HuH-7 (cell line): ENCODE data around the gene HRK.

Source experiments
- DNase-seq: peaks from one replicate; pipeline ENCODE4 v3.0.0; 2011; ENCODE audit warnings: low spot score

HRK gene

DNA sequence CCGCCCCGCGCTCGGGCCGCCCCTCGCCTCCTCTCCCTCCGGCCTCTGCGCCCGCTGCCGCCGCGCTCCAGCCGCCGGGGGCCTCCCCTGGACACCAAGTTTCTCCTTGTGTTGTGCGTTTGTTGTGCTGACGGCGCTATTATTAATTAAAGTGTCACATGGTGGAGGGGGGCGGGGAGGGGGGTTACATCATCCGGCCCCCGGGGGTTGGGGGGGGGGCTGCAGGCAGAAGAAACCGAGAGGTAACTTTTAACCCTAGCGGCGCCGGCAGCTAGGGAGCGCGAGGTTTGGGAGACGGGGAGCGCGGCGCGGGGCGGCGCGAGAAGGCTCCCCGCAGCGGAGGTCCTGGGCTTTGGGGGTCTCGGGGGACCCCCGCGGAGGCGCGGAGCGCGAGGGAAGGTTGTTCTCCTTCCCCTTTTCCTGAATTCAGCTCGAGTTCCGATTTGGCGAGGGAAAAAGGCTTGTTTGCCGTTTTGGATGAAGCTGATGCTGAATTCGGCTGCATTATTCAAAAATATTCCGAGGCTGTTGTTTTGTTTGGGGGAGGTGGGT, at the start of gene HRK:
TSS of gene HRK (minus strand) at position 117 of the 552 bp plus-strand sequence. CDS start 134 bp downstream, outside the sequence.
- DNase-seq: peak; percentile 49

DNA sequence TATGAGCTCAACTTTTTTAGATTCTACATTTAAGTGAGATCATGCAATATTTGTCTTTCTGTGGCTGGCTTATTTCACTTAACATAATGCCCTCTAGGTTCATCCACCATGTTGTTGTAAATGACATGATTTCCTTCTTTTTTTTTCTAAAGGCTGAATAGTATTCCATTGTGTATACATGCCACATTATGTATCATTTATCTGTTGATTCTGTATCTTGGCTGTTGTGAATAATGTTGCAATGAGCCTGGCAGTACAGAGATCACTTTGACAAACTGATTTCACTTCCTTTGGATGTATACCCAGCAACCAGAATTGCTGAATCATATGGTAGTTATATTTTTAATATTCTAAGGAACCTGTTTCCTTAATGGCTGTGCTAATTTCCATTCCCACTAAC, 48.6 kb upstream of the HRK start:
- DNase-seq: no peak

DNA sequence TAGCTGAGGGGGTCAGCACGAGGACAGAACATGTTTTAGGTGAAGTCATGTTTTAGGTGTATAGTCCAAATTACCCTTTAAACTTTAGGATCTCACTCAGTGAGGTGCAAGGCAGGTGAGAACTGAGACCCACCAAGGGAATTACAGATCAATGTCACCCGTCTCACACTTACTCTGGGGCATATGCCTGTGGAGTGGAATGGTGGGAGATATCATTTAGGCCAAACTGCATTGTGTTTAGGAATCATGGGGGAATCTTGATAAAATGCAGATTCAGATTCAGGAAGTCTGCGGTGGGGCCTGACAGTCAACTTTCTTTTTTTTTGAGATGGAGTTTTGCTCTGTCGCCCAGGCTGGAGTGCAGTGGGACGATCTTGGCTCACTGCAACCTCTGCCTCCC, 47.3 kb upstream of the HRK start:
- no peak for DNase-seq

DNA sequence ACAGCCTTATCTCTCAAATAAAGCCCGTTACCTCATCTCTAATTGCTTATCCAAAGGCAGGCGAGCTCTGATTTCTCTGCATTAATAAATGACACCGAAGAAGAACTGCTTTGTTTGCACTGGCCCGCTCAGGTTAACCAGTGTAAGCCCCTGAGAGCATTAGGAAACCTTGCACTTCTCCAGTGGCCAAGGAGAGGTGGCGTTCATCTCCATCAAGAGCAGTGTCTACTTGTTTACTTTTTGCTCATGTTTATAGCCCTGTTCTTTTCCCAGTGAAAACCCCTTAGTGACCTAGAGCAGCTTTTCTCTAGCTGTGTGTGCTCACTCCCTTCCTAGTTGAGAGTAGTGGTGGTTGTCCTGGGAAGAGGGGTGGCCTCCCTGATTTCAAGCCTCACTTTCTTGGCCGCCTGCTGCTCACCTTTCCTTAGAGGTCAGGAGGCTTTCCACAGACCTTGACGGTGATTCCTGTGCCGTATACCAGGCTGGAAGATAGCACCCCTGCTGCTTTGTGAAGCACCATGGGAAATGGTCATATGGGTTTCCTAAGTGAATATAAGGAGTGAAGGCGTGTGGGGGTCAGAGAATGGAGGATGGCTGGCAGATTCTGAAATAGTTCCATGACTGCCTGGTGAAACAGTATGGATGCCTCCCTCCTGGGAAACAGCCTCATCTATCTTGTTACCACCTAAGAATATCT, 46.2 kb upstream of the HRK start:
- DNase-seq: no peak

DNA sequence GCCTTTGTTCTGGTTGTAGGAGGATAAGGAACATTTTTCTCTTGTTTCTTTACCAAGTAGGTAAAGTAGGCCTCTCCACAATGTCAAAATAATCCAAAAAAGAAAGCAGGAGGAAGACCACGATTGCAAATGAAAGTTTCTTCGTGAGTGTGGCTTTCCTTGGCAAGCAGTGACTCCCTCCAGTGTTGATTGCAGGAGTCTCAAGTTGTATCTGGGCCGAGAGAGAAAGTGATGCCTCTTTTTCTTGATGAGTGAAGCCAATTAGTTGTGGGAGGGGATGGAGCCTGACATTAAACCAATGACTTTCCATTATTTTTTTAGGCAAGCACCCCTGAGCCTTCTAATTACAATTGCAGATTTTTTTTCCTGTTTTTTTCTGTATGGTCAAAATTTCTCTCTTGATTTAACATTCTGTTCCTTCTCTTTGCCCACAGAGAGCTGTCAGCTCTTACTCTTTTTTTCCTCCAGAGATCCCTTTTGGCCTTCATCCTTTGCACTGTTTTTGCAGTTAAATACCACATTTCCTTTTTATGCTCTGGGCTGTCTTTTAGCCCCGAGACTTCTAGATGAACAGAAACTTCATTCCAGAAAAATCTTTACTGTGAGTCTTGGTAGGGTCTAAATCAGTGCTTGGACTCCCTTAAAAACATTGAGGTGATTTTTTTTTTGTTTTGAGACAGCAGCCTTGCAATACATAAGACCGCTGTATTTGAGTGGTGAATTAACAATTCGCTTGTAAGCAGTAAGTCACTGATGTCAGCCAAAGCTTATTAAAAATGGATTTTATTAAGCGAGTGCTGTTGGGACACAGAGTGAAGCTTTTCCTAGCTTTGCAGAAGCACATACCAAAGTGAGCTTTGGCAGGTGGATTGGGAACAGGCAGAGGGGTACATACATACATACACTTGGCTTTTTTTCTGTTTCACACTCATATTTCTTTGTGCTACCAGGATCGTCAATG, 45.3 kb upstream of the HRK start:
- DNase-seq: no peak

DNA sequence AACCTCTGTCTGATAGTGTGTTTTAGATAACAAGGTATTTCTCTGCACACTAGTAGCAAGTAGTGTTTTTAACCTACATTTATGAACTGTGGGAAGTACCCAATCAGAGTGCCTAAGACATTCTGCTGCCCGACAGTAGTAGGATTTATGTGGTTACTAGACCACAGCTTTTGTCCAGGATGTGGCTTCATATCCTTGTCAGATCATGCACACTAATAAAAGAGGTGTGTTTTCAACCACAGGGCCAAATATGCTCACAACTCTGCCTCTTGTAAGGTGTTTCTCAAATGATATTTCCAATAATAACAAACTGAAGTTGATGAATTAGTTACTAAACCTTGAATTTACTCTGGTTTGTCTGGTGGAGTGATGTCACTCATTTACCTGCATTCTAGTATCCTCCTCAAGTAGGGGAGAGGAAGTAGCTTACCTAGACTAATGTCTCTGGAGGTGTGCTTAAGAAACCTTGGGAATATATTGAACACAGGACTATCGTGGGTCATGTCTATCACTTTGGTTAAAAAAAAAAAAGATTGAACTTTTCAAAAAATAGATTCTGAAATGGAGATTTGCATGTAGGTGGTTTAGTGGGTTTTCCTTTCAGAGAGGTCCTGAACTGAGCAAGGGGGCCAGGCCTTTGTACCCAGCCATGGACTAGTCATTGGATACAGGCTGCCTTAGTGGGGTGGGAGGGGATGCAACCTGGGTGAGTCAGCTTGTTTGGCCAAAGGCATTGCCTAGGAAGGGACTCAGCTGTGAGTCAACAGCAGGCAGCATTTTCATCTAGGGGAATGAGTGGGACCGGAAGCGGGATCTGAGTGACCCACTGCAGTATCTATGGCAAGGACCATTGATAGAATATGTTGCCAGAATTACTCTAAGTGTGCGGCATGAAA, 43.6 kb upstream of the HRK start:
- DNase-seq: peak; percentile 13

DNA sequence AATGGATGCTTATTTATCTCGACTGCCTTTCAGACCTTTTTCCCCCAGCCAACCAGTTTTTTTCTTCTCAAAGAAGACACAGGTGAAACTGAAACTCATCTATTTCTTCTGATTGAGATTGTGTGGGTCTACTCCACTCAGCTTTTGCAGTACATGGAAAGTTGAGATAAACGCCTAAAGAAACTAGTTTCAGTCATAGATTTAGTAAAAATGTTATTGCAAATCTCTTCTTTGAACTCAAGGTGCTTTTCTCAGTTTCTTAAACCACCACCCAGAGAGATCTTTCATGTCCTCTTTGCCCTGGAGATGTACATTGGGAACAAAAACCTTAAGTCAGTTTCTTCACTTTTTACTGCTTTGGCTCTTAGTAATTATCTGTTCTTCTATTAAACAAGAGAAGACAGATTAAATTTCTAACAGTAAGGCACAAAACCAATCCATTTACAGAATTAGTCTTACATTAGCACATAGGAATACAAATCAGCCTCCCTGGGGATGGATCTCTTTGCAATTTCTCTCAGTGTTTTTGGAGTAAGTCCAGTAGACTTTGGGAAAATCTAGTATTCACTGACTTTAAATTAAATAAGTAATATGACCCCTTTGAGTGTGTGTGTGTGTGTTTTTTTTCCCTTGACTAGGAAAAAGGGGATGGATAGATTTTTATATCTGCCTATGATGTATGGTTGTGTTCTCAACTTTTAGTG, 41.1 kb upstream of the HRK start:
- no peak for DNase-seq

DNA sequence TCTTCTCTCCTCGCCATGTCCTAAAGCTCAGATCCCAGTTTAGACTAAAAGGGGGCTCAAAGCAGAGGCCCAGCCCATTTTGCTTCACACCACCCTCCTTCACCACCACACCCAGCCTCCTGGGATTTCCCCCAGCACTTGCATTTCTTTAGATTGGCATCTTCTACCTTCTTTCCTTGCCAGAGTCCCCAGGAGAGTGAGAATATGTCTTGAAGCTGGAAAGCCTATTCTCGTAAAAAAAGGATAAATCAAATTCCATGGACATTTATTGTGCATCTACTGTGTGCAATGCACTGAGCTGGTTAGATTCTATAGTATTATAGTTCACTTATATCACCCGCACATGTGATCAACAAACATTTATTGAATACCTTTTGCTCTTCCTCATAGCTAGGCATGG, 39.7 kb upstream of the HRK start:
- no peak for DNase-seq

DNA sequence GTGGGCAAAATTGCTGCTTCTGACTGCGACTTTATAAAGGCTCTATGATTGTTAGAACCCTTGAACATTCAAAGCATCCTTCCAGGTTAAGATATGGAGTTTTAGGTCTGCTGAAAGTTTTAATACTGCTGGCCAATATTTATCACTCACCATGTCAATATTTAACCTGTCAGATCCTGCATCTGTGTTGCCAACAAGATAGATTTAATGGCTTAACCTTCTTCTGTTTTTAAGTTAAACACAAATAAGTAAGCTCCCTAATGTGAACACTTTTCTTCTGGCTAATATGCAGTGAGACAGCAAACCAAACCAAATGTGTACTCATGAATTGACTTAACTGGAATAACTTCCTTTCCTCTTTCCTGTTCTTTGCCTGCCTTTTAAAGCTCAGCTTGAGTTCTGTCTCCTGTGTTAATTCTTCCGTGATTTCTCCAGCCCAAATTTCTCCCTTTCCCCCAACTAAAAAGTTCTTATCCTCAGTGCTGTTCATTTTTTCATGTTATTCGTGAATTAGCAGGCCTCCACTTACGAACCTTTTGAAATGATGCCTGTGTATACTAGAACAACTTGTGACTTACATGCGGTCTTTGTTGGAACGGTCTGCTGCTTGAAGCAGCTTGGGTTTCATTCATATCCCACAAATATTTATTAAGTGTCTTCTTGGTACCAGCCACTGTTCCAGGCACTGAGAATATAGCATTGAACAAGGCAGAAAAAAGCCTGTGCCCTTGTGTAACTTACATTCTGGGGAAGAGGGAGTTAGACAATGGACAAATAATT, 38.7 kb upstream of the HRK start:
- no peak for DNase-seq

DNA sequence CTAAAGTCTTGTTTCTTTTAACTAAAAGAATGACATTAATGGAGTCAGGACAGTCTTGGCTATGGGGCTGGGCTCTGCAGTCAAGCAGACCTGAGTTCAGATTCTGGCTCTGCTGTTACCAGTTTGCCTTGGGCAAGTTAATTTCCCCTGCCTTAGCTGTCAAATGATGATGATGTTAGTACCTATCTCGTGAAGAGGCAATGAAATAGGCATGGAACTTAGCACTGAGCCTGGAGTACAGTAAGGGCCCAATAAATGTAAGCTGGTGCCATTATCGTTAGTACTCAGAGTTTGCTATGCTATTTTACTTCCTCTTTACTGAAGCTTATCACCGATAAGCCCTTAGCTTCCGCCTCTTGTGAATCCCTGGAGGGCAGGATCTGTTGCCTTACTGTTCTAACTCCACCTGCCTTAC, 38.0 kb upstream of the HRK start:
- no peak for DNase-seq

DNA sequence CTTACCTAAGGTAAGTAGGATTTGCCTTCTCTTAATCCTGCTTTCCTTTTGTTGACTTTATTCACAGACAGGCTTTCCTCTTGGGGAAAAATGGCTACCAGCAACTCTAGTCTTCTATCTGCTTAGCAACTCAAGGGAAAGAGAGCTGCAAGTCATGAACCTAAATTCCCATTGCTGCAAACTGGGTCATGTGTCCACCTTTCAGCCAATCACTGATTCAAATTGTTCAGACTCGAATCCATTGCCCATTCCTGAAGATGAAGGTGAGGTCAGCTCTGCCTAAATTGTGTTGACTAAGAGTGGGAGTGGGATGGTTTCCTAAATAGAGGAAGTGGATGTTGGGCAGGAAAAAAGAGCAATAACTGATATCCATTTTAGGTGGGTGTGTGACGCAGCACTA, 37.2 kb upstream of the HRK start:
- DNase-seq: no peak

DNA sequence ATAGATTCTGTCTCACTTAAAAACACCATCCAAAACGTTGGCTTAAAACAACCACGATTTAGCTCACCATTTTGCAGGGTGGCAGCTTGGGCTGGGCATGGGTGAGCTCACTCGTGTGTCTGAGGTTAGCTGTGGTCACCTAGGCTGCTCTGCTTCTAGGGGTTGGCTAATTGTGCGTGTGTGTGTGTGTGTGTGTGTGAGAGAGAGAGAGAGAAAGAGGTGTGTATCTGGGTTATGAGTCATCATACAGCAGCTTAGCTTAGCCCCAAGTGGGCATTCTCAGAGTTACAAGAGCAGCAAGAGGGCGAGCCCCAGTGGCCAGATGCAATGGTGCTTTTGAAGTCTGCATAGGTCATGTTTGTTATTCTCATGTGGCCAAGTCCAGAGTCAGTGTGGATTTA, 35.5 kb upstream of the HRK start:
- peak; percentile 72 for DNase-seq

DNA sequence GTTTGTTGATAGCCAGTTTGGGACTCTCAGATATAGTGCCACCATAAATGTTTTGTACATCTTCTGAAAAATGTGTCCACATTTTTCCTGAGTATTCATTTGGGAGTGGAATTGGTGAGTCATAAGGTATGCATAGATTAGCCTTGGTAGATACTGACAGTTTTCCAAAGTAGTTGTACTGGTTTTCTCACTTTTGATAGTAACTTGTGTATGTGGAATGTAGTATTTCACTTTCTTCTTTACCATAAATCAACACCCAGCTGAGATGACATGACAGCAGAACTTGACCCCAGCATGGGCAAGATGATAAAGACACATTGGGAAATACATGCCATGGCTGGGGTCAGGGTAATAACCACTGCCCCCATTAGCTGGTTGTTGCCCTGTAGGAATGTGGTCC, 34.9 kb upstream of the HRK start:
- DNase-seq: no peak

DNA sequence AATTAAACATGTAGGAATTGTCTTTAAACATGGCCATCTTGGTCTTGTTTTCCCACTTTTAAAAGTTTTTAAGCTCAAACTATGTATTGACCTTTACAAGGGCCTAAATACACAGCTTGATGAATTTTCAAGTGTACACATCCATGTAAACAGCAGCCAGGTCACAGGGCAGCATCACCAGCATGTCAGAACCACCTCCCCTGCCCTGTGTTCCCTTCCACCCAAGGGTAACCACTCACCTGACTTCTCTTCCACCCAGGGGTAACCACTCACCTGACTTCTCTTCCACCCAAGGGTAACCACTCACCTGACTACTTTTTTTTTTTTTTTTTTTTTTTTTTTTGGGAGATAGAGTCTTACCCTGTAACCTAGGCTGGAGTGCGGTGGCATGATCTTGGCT, 34.1 kb upstream of the HRK start:
- DNase-seq: no peak

DNA sequence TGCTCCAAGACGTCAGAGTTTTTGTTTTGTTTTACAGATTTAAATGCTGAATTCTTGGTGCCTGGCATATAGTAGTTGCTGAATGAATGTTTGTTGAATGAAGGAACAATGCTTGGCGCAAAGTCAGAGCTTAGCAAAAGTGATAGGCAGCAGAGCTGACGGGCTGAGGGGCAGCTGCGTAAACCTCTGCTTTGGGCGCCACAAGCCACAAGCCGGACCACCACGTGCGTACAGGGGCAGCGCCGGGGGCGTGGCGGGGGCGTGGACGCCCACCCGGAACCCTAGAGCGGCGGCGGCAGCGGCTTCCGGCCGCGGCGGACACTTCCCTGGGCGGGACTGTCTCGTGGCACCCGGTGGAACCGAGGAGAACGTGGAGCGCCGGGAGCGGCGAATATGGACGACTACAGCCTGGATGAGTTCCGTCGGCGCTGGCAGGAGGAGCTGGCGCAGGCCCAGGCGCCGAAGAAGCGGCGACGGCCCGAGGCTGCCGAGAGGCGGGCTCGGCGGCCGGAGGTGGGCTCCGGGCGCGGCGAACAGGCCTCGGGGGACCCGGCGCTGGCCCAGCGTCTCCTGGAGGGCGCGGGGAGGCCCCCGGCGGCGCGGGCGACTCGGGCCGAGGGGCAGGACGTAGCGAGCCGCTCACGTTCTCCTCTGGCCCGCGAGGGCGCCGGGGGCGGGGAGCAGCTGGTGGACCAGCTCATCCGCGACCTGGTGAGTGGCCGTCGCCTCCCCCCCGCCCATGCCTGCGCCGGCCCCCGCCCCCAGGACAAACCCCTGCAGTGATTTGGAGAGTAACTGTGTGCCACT, 29.6 kb upstream of the HRK start, which contains the start of gene FBXW8:
TSS of gene FBXW8 (plus strand) at position 306 of the 807 bp plus-strand sequence. CDS start at position 394, 88 bp downstream.
- peak; percentile 66 for DNase-seq

DNA sequence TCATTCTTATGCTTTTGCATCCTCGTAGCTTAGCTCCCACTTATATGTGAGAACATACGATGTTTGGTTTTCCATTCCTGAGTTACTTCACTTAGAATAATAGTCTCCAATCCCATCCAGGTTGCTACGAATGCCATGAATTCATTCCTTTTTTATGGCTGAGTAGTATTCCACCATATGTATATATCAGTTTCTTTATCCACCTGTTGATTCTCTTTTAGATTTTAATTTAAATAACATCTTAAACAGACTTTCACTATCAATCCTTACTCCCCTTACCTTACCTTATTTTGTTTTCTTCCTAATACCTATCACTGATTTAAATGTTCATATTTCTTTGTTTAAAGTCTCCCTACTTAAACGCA, 29.0 kb upstream of the HRK start:
- no peak for DNase-seq

DNA sequence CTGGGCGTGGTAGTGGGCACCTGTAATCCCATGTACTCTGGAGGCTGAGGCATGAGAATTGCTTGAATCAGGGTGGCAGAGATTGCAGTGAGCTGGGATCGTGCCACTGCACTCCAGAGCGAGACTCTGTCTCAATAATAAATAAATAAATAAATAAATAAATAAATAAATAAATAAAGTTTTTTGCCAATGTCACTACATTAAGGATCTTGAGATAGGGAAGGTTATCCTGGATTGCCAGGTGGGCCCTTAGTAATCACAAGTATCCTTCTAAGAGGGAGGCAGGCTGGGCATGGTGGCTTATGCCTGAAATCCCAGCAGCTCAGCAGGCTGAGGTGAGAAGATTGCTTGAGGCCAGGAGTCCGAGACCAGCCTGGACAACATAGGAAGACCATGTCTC, 25.0 kb upstream of the HRK start:
- DNase-seq: no peak

DNA sequence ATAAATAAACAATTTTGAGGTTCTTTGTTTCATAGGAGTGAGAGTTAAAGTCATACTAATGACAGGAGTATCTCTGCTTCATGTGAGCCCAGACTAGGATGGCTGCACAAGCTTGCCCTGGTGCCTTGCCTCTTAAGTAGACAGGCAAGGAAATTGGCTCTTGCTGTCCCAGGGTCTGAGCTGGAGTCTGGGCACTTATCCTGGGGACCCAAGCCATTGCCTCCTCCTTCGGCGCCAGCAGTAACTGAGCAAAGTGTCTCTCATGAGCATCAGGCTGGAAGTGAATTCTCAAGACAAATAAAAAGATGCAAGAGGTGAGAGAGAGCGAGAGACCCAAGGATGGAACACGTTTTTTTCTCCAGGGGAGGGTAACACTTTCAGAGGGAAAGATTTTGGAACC, 22.6 kb upstream of the HRK start:
- DNase-seq: no peak

DNA sequence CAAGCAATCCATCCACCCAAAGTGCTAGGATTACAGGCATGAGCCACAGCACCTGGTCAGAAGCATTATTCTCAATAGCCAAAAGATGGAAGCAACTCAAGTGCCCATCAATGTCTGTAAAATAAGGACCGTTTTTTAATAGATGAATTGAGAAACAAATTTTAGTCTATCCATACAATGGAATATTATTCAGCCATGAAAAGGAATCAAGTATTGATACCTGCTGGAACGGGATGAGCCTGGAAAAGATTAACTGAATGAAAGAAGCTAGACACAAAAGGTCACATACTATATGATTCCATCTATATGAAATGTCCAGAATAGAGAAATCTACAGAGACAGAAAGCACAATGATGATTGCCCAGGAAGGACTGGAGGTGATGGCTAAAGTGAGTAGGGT, 20.4 kb upstream of the HRK start:
- DNase-seq: no peak

DNA sequence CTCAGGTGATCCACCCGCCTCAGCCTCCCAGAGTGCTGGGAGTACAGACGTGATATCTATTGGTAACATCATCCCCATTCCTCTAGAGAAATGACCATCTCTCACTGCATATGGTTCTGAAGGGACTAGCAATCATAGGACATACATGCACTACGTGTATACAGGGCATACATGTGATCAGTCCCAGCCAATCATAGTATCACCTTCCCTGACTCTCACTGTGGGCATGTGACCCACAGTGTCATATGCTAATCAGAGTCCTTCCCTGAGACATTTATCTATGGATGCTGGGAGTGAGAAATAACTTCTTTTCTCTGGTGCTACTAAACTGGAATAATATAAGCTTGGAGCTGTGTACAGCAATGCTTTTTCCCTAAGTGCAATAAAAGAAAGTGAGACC, 17.4 kb upstream of the HRK start:
- no peak for DNase-seq
